Endodermal cell (in vitro differentiated cells): ENCODE results near the gene TNIK. TPM values are rescaled to one million over a fixed set of nuclear protein-coding genes. Genes with fewer than 3 reads are reported as not detected.

Experiments used
- DNase-seq: peaks from one replicate; pipeline ENCODE4 v3.0.0-alpha.2; 2017
- H3K27ac ChIP-seq: 2 replicates; pipeline ENCODE4 v1.5.1; 2013; ENCODE audit warnings: mild to moderate bottlenecking, low read depth, low read length, moderate library complexity
- H3K27me3 ChIP-seq: 2 replicates; pipeline ENCODE4 v1.6.1; 2013; ENCODE audit warnings: mild to moderate bottlenecking, low read length, moderate library complexity; ENCODE audit not compliant: insufficient read depth, control insufficient read depth, poor library complexity, severe bottlenecking
- H3K36me3 ChIP-seq: 2 replicates; pipeline ENCODE4 v1.7.0; 2013; ENCODE audit warnings: mild to moderate bottlenecking, low read length, moderate library complexity; ENCODE audit not compliant: control insufficient read depth, insufficient read depth
- H3K4me1 ChIP-seq: one replicate; pipeline ENCODE4 v1.7.0; 2013; ENCODE audit warnings: low read length; ENCODE audit not compliant: control insufficient read depth, insufficient read depth
- H3K4me3 ChIP-seq: 2 replicates; pipeline ENCODE4 v1.5.1; 2013; ENCODE audit warnings: mild to moderate bottlenecking, low read length, moderate library complexity
- H3K9ac ChIP-seq: 2 replicates; pipeline ENCODE4 v1.6.1; 2013; ENCODE audit warnings: mild to moderate bottlenecking, low read length, moderate library complexity; ENCODE audit not compliant: poor library complexity, severe bottlenecking; ENCODE audit errors: extremely low read depth
- H3K9me3 ChIP-seq: 2 replicates; pipeline ENCODE4 v1.6.1; 2013; ENCODE audit warnings: mild to moderate bottlenecking, low read length, moderate library complexity; ENCODE audit not compliant: control insufficient read depth
- H3K27ac Mint-ChIP-seq: 2 replicates; pipeline ENCODE4 v1.8.0; 2020; ENCODE audit warnings: mixed read lengths
- H3K27me3 Mint-ChIP-seq: 2 replicates; pipeline ENCODE4 v1.8.0; 2021; ENCODE audit warnings: mild to moderate bottlenecking, mixed read lengths; ENCODE audit not compliant: insufficient read depth
- H3K36me3 Mint-ChIP-seq: 2 replicates; pipeline ENCODE4 v1.8.0; 2020; ENCODE audit warnings: low read depth, mixed read lengths
- H3K4me1 Mint-ChIP-seq: 2 replicates; pipeline ENCODE4 v1.8.0; 2020; ENCODE audit warnings: mixed read lengths
- H3K4me3 Mint-ChIP-seq: 2 replicates; pipeline ENCODE4 v1.8.0; 2020; ENCODE audit warnings: mild to moderate bottlenecking, moderate library complexity, mixed read lengths
- H3K9me3 Mint-ChIP-seq: 2 replicates; pipeline ENCODE4 v1.8.0; 2020; ENCODE audit warnings: mild to moderate bottlenecking, mixed read lengths
- WGBS, 2 experiments: methylation state at CpG; one replicate each; pipeline versions ENCODE4 v1.1.5 to v1.1.7; 2013; ENCODE audit warnings: missing lambda C conversion rate in 2 of 2, mixed read lengths in 1 of 2; ENCODE audit not compliant: insufficient coverage in 1 of 2, insufficient read length in 1 of 2; 5-methylcytosine and 5-hydroxymethylcytosine counted together
- total RNA-seq, 2 donors: library from RNA; stranded (reverse); fragmentation: NEBNext Ultra II Directional in 1 of 2; extraction: Animal tissue kit (Norgen Biotek cat#: 25700) in 1 of 2; gene quantifications; 2 replicates in 1 of 2; 3 replicates in 1 of 2; pipeline ENCODE4 v1.2.1, GENCODE V29; 2021
- TF ChIP-seq, protein P1 (sequence below): fragments of 200-600 bp; sonication (generic); conservative IDR thresholded peaks from 2 replicates; pipeline ENCODE4 v1.5.0; 2021; ENCODE audit warnings: antibody characterized with exemption, mild to moderate bottlenecking

The TNIK gene
- total RNA-seq, 2 donors from 2014 or later, result 12.2 to 14.9 TPM

DNA sequence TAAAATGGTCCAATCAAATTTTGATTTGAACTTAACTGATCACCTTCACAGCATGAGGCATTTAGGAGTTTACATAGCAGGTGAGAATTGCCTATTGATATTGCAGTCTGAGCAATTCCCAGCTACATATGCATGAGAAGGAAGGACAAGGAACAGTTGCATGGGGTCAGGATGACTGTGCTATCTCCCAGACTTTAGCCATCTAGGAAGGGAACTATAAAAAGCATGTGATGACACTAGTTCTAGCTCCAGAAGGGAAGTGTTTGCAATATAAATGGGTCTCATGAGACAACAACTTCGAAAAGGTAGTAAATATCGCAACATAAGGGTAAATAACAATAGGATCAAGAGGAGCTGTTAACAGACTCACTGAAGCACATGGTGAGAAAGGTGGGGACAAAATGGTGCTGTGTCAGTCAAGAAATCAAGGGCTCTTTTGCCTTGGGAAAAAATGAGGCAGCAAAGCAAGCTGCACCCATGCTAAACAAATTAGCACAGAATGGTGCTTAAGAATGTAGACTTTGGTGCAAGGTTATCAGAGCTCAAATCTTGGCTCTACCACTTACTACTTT lies 343.3 kb downstream of the TNIK start:
- Histone ChIP-seq H3K36me3 (no peaks in the 10 kb centered on the region), H3K9me3 (no peaks in the 10 kb centered on the region), H3K9ac (no peak overlapping the region), H3K27me3 (no peaks in the 10 kb centered on the region), H3K4me3 (no peak overlapping the region), H3K27ac (no peak overlapping the region), H3K4me1 (no peaks in the 10 kb centered on the region)
- Mint-ChIP-seq H3K4me3 (no peak overlapping the region), H3K9me3 (peaks cover 4% of the 10 kb centered on the region), H3K27me3 (no peaks in the 10 kb centered on the region), H3K36me3 (peaks cover 17% of the 10 kb centered on the region), H3K4me1 (peaks cover 8% of the 10 kb centered on the region), H3K27ac (peak overlapping the region; percentile 20)
- 65 to 77% methylated on average over 2 of the region's 2 CpGs for WGBS, 2 experiments
- TF ChIP-seq, protein P1, sequence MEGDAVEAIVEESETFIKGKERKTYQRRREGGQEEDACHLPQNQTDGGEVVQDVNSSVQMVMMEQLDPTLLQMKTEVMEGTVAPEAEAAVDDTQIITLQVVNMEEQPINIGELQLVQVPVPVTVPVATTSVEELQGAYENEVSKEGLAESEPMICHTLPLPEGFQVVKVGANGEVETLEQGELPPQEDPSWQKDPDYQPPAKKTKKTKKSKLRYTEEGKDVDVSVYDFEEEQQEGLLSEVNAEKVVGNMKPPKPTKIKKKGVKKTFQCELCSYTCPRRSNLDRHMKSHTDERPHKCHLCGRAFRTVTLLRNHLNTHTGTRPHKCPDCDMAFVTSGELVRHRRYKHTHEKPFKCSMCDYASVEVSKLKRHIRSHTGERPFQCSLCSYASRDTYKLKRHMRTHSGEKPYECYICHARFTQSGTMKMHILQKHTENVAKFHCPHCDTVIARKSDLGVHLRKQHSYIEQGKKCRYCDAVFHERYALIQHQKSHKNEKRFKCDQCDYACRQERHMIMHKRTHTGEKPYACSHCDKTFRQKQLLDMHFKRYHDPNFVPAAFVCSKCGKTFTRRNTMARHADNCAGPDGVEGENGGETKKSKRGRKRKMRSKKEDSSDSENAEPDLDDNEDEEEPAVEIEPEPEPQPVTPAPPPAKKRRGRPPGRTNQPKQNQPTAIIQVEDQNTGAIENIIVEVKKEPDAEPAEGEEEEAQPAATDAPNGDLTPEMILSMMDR, result no peak
- DNase-seq, result no peak

DNA sequence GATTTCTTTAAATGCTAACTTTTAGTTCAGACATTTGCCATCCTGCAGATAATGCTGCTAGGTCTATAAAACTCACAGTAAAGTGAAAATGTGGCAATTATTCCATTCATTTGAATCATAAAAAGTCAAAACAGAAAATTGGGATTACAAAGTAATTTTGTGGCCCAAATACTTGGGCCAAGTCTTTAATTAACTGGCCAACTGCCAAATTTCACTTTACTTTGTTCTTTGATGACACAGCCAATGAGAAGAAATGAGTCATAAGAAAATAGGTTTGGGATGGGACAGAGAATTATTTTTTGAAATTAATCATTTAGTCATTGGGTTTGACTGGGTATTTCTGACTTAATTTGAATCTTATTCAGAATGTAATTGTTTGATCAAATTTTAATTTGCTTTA lies 343.8 kb downstream of the TNIK start:
- no peaks in the 10 kb centered on the region for H3K36me3 ChIP-seq
- no peak overlapping the region for H3K27ac Mint-ChIP-seq
- H3K9me3 Mint-ChIP-seq, result peaks cover 4% of the 10 kb centered on the region
- H3K27me3 ChIP-seq, result no peaks in the 10 kb centered on the region
- no peaks in the 10 kb centered on the region for H3K4me1 ChIP-seq
- no peak for DNase-seq
- TF ChIP-seq, protein P1, result no peak
- H3K4me1 Mint-ChIP-seq, result peaks cover 5% of the 10 kb centered on the region
- no peak overlapping the region for H3K27ac ChIP-seq
- peaks cover 17% of the 10 kb centered on the region for H3K36me3 Mint-ChIP-seq
- no peak overlapping the region for H3K9ac ChIP-seq
- no peaks in the 10 kb centered on the region for H3K27me3 Mint-ChIP-seq
- H3K4me3 Mint-ChIP-seq, result no peak overlapping the region
- no peak overlapping the region for H3K4me3 ChIP-seq
- H3K9me3 ChIP-seq, result no peaks in the 10 kb centered on the region

DNA sequence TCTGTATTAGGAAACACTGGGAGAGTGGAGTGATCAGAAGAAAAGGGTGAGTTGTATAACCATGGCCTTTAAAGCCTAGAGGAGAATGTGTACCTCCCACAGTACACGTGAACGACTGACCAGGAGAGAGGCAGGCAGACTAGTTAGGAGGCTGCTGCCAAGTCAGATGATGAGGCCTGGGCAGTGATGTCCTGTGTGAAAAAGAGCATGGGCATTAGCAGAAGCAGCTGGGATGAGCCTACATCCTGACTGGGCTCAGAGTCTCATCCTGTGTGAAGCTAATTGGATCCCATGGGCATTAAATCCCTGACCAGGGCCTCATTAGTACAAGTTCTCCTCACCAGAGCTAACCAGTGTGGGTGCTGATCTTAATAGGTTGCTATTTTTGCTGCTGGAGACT lies 344.5 kb downstream of the TNIK start:
- Histone ChIP-seq H3K4me3 (no peak overlapping the region), H3K27ac (no peak overlapping the region), H3K4me1 (no peaks in the 10 kb centered on the region), H3K27me3 (no peaks in the 10 kb centered on the region), H3K9me3 (no peaks in the 10 kb centered on the region), H3K9ac (no peak overlapping the region), H3K36me3 (no peaks in the 10 kb centered on the region)
- Mint-ChIP-seq H3K27ac (no peak overlapping the region), H3K4me3 (no peak overlapping the region), H3K27me3 (no peaks in the 10 kb centered on the region), H3K4me1 (peaks cover 5% of the 10 kb centered on the region), H3K36me3 (peaks cover 14% of the 10 kb centered on the region), H3K9me3 (peaks cover 4% of the 10 kb centered on the region)
- TF ChIP-seq, protein P1, result no peak
- WGBS, 2 experiments, result 91 to 100% methylated on average over 2 of the region's 2 CpGs
- peak; percentile 59 for DNase-seq
